Smooth muscle cell (in vitro differentiated cells): ENCODE results near the gene SGTA. TPM values are rescaled to one million over a fixed set of nuclear protein-coding genes. Genes with fewer than 3 reads are reported as not detected.

Experiments used
- DNase-seq: peaks from one replicate; lab custom pipeline; 2025; ENCODE audit not compliant: unreplicated experiment; lab: John Stamatoyannopoulos, UW
- H2AFZ ChIP-seq: fragments of 200-600 bp; sonication (generic); 2 replicates; pipeline ENCODE4 v1.6.0; 2016; ENCODE audit warnings: antibody characterized with exemption, low read depth, mild to moderate bottlenecking
- H3F3A ChIP-seq: fragments of 200-600 bp; sonication (generic); 2 replicates; pipeline ENCODE4 v1.6.0; 2017; ENCODE audit warnings: antibody characterized with exemption, low read depth
- H3K27ac ChIP-seq: fragments of 200-600 bp; sonication (generic); 2 replicates; pipeline ENCODE4 v1.5.1; 2016; ENCODE audit warnings: low read depth, mild to moderate bottlenecking
- H3K27me3 ChIP-seq: fragments of 200-600 bp; sonication (generic); 2 replicates; pipeline ENCODE4 v1.6.1; 2016; ENCODE audit warnings: low read depth, mild to moderate bottlenecking
- H3K36me3 ChIP-seq: fragments of 200-600 bp; sonication (generic); 2 replicates; pipeline ENCODE4 v1.5.1; 2016; ENCODE audit warnings: low read depth
- H3K4me1 ChIP-seq: fragments of 200-600 bp; sonication (generic); 2 replicates; pipeline ENCODE4 v1.5.1; 2016; ENCODE audit warnings: low read depth
- H3K4me2 ChIP-seq: fragments of 200-600 bp; sonication (generic); 2 replicates; pipeline ENCODE4 v1.6.0; 2016; ENCODE audit warnings: mild to moderate bottlenecking
- H3K4me3 ChIP-seq: fragments of 200-600 bp; sonication (generic); 2 replicates; pipeline ENCODE4 v1.5.1; 2016; ENCODE audit warnings: mild to moderate bottlenecking
- H3K79me2 ChIP-seq: fragments of 200-600 bp; sonication (generic); 2 replicates; pipeline ENCODE4 v1.6.0; 2016; ENCODE audit warnings: low read depth, mild to moderate bottlenecking
- H3K9ac ChIP-seq: fragments of 200-600 bp; sonication (generic); 2 replicates; pipeline ENCODE4 v1.6.0; 2016; ENCODE audit warnings: low read depth
- H3K9me3 ChIP-seq: fragments of 200-600 bp; sonication (generic); replicated peaks from 2 replicates; pipeline ENCODE4 v1.5.1; 2016; ENCODE audit warnings: low read depth
- H4K20me1 ChIP-seq: fragments of 200-600 bp; sonication (generic); 2 replicates; pipeline ENCODE4 v1.6.0; 2016; ENCODE audit warnings: low read depth
- CTCF ChIP-seq: fragments of 200-600 bp; sonication (generic); IDR thresholded peaks from 2 replicates; pipeline ENCODE4 v1.5.1; 2017; ENCODE audit warnings: borderline replicate concordance, mild to moderate bottlenecking, antibody characterized with exemption; ENCODE audit not compliant: insufficient read depth, poor library complexity, severe bottlenecking
- WGBS: methylation state at CpG from one replicate; pipeline ENCODE4 v1.1.7; 2016; ENCODE audit warnings: low lambda C conversion rate; 5-methylcytosine and 5-hydroxymethylcytosine counted together
- polyA plus RNA-seq: library from polyadenylated mRNA; unstranded; fragments of >200 nt; fragmentation: Nextera tagmentation; extraction: Ambion mirVana; gene quantifications from 2 replicates; pipeline ENCODE4 v1.2.1, GENCODE V29; 2016
- total RNA-seq: library from RNA; depleted of rRNA; stranded (reverse); fragments of >200 nt; gene quantifications from 2 replicates; pipeline ENCODE4 v1.2.3, GENCODE V29; 2014

Gene SGTA
- total and polyA plus RNA-seq, 2 experiments from 2014 or later = 34.4 to 71.2 TPM

GRCh38 chr19:2719920-2720776, 62.9 kb downstream of the SGTA start:
- no peaks in the 10 kb centered on the region for H3K36me3 ChIP-seq
- no peak for TF ChIP-seq CTCF
- no peak overlapping the region for H3K27ac ChIP-seq
- H3K4me3 ChIP-seq = peak overlapping the region; percentile 55
- no peaks in the 10 kb centered on the region for H3K79me2 ChIP-seq
- H3K4me2 ChIP-seq = peak overlapping the region; percentile 92
- no peak overlapping the region for H3K9ac ChIP-seq
- peaks cover 4% of the 10 kb centered on the region for H3K4me1 ChIP-seq
- H2AFZ ChIP-seq = no peak overlapping the region
- no peaks in the 10 kb centered on the region for H4K20me1 ChIP-seq
- no peaks in the 10 kb centered on the region for H3F3A ChIP-seq
- peaks cover 4% of the 10 kb centered on the region for H3K9me3 ChIP-seq
- H3K27me3 ChIP-seq = no peaks in the 10 kb centered on the region
- WGBS = 16% methylated on average over 25 of the region's 37 CpGs
- no peak for DNase-seq

- no peaks in the 10 kb centered on the region for H3K27me3 ChIP-seq
- no peak overlapping the region for H2AFZ ChIP-seq
- no peak overlapping the region for H3K27ac ChIP-seq
- no peak for DNase-seq
- WGBS = 63% methylated on average over 6 of the region's 7 CpGs
- H3K79me2 ChIP-seq = no peaks in the 10 kb centered on the region
- H3K9ac ChIP-seq = no peak overlapping the region
- H3K4me2 ChIP-seq = no peak overlapping the region
- H3F3A ChIP-seq = no peaks in the 10 kb centered on the region
- H3K36me3 ChIP-seq = no peaks in the 10 kb centered on the region
- H4K20me1 ChIP-seq = no peaks in the 10 kb centered on the region
- peaks cover 4% of the 10 kb centered on the region for H3K4me1 ChIP-seq
- no peak overlapping the region for H3K4me3 ChIP-seq
- H3K9me3 ChIP-seq = peaks cover 4% of the 10 kb centered on the region
- no peak for TF ChIP-seq CTCF
Observed at GRCh38 chr19:2719232-2719735, 63.8 kb downstream of the SGTA start.

- no peaks in the 10 kb centered on the region for H3K27me3 ChIP-seq
- no peak overlapping the region for H2AFZ ChIP-seq
- H3K9me3 ChIP-seq = peaks cover 4% of the 10 kb centered on the region
- H3K79me2 ChIP-seq = no peaks in the 10 kb centered on the region
- TF ChIP-seq CTCF = no peak
- H3K9ac ChIP-seq = no peak overlapping the region
- 95% methylated on average over 29 of the region's 52 CpGs for WGBS
- H3F3A ChIP-seq = no peaks in the 10 kb centered on the region
- no peak overlapping the region for H3K27ac ChIP-seq
- H3K4me1 ChIP-seq = peaks cover 4% of the 10 kb centered on the region
- no peak for DNase-seq
- no peak overlapping the region for H3K4me3 ChIP-seq
- H4K20me1 ChIP-seq = no peaks in the 10 kb centered on the region
- no peaks in the 10 kb centered on the region for H3K36me3 ChIP-seq
- no peak overlapping the region for H3K4me2 ChIP-seq
Observed at GRCh38 chr19:2717638-2718541, 65.2 kb downstream of the SGTA start.
